ENCODE data around the gene SECISBP2L. TPM values are rescaled to one million over a fixed set of nuclear protein-coding genes. Genes with fewer than 3 reads are reported as not detected.

Gene SECISBP2L
- total RNA-seq, 1 donor from 2014 or later, result 55.0 TPM

DNA sequence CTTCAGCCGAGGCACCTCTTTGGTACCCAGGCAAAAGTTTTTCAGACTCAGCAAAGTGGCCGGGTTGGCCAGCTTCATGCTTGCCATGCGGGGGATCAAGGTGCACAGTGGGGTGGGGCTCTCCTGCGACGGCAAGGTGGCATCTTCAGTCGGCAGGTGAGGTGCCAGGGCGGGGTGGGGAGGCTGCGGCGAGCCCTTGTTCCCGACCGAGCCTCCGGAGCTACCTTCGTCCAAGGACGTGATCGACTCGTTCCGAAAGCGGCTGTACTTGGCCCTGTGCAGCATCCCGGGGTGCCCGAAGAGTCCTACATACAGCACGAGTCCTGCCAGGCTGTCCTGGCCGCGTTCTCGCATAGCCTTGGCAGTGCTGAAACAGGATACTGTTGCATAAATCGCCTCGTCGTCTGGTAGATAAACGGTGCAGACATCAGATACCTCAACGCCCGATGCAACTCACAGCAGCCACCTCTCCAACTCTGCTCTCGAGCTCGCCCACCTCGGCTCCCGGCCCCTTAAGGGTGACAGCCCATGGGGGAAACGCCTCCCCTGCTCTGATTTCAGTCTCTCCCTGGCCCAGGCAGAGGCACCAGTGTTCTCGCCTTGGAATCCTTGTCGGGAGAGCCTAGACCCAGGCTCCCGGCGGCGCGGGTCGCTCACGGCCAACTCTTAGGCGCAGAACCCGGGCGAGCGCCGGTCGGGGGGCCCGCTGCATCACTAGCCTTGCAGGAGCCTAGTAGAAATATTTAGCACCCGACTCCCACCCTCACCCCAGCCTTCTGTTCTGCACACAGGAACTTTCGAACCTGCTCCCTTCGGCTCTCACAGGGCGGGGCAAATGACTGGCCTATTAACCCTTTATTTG, 83.4 kb downstream of the SECISBP2L start:
- peaks cover 12% of the 10 kb centered on the region for H3K4me1 Mint-ChIP-seq (ENCODE audit: low read depth)
- H3K9me3 Mint-ChIP-seq (ENCODE audit: low read depth), result no peaks in the 10 kb centered on the region
- H3K27me3 Mint-ChIP-seq, result peaks cover 47% of the 10 kb centered on the region
- no peak for DNase-seq (ENCODE audit: low spot score, unreplicated experiment)
- no peaks in the 10 kb centered on the region for H3K36me3 Mint-ChIP-seq (ENCODE audit: insufficient read depth)
- no peak overlapping the region for H3K27ac Mint-ChIP-seq
- peak overlapping the region; percentile 74 for H3K4me3 Mint-ChIP-seq (ENCODE audit: low read depth)
- no peak for TF ChIP-seq CTCF (IDR thresholded peaks at IDR 0.05; ENCODE audit: unreplicated experiment)

DNA sequence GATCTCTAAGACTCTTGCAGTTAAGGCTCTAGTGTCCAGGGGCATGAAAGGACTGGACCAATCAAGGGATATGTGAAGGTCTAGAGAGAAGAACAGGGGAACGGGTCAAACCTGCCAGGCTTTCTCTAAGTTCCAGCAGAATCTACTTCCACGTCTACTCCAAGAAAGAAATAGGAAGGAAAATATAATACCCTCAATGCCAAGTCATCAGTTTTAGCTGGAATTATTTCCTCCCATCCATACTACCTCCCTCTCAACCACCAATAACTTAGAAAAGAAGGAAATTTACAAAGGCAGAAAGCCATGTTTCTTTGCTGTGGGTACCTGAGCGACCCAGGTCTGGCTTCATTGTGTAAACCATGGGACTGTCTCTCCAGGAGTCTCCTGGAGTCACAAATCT, 90.3 kb downstream of the SECISBP2L start:
- H3K4me1 Mint-ChIP-seq (ENCODE audit: low read depth), result no peaks in the 10 kb centered on the region
- no peak for TF ChIP-seq CTCF (IDR thresholded peaks at IDR 0.05; ENCODE audit: unreplicated experiment)
- DNase-seq (ENCODE audit: low spot score, unreplicated experiment), result no peak
- H3K27me3 Mint-ChIP-seq, result peaks cover 22% of the 10 kb centered on the region
- no peak overlapping the region for H3K4me3 Mint-ChIP-seq (ENCODE audit: low read depth)
- no peaks in the 10 kb centered on the region for H3K9me3 Mint-ChIP-seq (ENCODE audit: low read depth)
- H3K36me3 Mint-ChIP-seq (ENCODE audit: insufficient read depth), result no peaks in the 10 kb centered on the region
- no peak overlapping the region for H3K27ac Mint-ChIP-seq

GRCh38 chr15:48955370-48955769, 90.9 kb downstream of the SECISBP2L start:
- no peak for TF ChIP-seq CTCF (IDR thresholded peaks at IDR 0.05; ENCODE audit: unreplicated experiment)
- Mint-ChIP-seq H3K27me3 (peaks cover 21% of the 10 kb centered on the region), H3K27ac (no peak overlapping the region), H3K36me3 (ENCODE audit: insufficient read depth) (no peaks in the 10 kb centered on the region), H3K9me3 (ENCODE audit: low read depth) (no peaks in the 10 kb centered on the region), H3K4me1 (ENCODE audit: low read depth) (no peaks in the 10 kb centered on the region), H3K4me3 (ENCODE audit: low read depth) (no peak overlapping the region)
- DNase-seq (ENCODE audit: low spot score, unreplicated experiment), result no peak

DNA sequence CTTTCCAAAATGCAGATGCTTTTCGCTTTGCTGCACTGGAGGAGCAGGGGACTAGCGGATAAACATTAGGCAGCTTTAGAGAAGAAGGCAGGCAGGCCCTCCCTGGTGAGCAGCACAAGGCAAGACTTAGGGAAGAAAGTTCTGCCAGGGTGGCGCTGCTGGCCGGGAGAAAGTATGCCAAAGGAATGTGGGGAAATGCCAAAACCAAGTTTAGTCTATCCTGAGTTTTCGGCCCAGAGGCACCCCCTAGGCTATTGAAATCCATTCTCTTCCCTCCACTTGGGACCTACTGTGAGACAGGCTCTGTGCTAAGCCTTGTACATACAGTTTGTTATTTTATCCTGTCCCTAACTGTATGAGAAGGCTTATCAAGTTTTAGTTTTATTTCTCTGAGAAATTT, 91.7 kb downstream of the SECISBP2L start:
- H3K27me3 Mint-ChIP-seq, result peaks cover 18% of the 10 kb centered on the region
- H3K36me3 Mint-ChIP-seq (ENCODE audit: insufficient read depth), result no peaks in the 10 kb centered on the region
- DNase-seq (ENCODE audit: low spot score, unreplicated experiment), result no peak
- TF ChIP-seq CTCF (IDR thresholded peaks at IDR 0.05; ENCODE audit: unreplicated experiment), result no peak
- no peaks in the 10 kb centered on the region for H3K9me3 Mint-ChIP-seq (ENCODE audit: low read depth)
- H3K4me1 Mint-ChIP-seq (ENCODE audit: low read depth), result no peaks in the 10 kb centered on the region
- no peak overlapping the region for H3K27ac Mint-ChIP-seq
- H3K4me3 Mint-ChIP-seq (ENCODE audit: low read depth), result no peak overlapping the region

GRCh38 chr15:48946840-48947187, 99.4 kb downstream of the SECISBP2L start:
- Mint-ChIP-seq H3K4me3 (ENCODE audit: low read depth) (no peak overlapping the region), H3K4me1 (ENCODE audit: low read depth) (peaks cover 4% of the 10 kb centered on the region), H3K27ac (no peak overlapping the region), H3K27me3 (peaks cover 7% of the 10 kb centered on the region), H3K9me3 (ENCODE audit: low read depth) (no peaks in the 10 kb centered on the region), H3K36me3 (ENCODE audit: insufficient read depth) (no peaks in the 10 kb centered on the region)
- no peak for TF ChIP-seq CTCF (IDR thresholded peaks at IDR 0.05; ENCODE audit: unreplicated experiment)
- no peak for DNase-seq (ENCODE audit: low spot score, unreplicated experiment)

All from progenitor cell of endocrine pancreas (in vitro differentiated cells).